NCI-H2171 (cell line): ENCODE results near the gene IDH3G.

Experiments
- DNase-seq: peaks from one replicate; lab custom pipeline; 2025; lab: John Stamatoyannopoulos, UW

The IDH3G gene

DNA sequence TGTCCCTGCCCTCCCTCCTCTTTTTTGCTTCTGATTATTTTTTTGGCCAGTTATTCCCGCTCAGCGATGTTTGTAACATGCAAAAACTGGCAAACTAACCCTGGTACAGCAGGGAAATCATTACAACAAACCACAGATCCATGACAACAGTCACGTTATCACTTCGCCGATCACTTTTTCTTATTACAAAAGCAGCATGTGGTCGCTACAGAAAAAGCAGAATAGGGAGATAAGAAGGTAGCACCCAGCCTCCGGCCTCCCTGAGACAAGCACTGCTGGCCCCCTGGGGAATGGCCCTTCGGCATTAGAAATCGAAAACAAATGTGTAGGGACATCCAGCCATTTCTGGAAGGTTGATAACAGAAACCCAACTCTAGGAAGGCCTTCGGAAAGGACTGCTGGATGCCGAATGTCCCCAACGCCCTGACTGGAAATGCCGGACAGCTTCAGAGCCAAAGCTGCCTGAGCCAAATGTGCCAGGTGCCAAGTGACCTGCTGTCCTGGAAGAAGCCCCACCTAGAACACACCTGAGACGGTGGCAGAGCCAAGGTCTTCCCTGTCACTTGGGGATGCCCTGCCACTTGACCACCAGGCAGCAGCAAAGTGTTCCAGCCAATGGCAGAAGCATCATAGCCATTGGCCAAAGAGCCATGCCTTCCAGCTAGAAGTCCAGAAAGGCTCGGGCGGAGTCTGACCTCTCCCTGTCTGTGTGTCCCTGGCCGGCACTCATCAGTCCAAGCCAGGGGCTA lies 2.9 kb downstream of the IDH3G start:
- DNase-seq: no peak

DNA sequence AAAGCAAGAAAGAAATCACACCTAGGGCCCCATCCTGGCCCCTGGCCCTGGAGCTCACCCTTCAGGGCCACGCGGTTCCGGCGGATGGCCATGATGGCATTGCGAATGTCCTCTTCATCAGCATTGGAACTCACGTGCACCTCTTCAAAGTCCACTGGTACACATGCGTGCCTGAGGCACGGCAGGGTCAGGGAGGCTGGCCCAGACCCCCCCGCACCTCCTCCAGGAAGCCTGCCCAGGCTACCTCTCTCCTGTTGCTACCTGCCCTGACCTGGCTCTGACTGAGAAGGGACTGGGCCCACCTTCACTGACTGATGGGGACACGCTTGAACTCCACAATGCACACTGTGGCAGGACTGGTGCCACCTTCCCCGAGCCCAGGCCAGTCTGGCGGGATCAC lies 4.5 kb downstream of the IDH3G start:
- DNase-seq: no peak

- DNase-seq: no peak
These were observed 7.5 kb downstream of the IDH3G start for GRCh38 chrX:153786669-153787068.

DNA sequence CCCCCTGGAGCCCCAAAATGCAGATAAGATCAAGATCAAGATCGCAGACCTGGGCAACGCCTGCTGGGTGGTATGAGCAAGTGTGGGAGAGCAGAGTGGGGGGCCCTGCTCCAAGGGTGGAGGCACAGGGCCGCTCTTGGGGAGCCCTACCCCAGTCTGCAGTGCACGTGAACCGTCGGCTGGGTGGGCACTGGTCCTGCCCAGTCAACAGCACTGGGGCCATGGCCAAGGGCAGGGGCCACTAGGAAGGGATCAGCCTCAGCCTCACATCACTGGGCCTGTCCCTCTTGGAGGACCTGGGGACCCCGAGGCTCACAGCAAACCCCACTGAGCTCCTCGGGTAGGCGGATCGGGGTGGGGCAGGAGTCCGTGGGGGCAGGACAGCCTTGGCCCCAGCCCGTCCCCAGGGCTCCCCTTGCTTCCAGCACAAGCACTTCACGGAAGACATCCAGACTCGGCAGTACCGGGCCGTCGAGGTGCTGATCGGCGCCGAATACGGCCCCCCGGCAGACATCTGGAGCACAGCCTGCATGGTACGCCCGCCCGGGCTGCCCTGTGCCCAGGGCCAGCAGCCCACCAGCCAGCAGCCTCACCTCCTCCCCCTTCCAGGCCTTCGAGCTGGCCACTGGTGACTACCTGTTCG lies 9.7 kb downstream of the IDH3G start:
- no peak for DNase-seq

DNA sequence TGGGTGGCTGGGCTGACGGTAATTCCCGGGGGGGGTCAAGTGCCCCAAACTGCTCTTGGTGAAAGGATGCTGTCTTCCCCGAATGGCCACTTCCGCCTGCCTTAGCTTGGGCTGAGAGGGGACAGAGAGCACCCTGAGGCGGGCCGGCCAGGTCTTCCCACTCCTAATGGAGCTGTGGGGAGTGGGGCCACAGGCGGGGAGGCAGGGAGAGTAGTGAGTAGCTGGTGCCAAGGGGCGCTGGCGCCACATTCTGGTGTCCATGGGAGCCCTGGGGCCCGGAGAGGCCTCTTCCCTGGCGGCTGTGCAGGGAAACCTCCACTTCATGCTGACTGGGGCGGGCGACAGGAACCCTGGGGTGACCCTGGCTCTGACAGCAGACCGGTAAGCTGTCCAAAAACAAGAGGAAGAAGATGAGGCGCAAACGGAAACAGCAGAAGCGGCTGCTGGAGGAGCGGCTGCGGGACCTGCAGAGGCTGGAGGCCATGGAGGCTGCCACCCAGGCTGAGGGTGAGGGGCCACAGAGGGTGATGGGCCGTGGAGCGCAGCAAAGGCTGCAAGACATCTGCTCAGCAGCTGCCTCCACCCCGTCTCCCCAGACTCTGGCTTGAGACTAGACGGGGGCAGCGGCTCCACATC lies 10.7 kb downstream of the IDH3G start:
- no peak for DNase-seq

- DNase-seq: no peak
These were observed 11.3 kb downstream of the IDH3G start for GRCh38 chrX:153782871-153783270.

GRCh38 chrX:153782313-153782712 lies 11.9 kb downstream of the IDH3G start:
- DNase-seq: no peak

DNA sequence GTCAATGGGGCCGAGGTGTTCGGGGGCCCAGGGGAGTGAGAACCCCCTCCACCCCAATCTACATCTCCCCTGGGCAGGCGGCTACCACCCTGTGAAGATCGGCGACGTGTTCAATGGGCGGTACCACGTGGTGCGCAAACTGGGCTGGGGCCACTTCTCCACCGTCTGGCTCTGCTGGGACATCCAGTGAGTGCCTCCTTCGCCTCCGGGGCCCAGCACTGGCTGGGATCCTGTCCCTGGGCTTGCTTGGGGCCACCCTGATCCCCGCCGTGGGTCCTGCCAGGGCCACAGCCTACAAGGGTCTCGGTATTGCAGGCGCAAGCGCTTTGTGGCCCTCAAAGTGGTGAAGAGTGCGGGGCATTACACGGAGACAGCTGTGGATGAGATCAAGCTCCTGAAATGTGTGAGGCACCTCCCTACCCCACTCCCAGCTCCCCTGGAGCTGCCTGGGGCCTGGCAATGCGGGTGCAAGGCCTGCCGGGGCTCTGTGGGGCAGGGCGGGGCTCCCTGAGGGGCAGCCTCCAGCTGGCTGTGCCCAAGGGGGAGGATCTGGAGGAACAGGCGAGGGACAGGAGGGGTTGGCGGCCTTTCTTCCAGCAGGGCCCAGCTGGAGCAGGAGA lies 12.6 kb downstream of the IDH3G start:
- peak; percentile 53 for DNase-seq

DNA sequence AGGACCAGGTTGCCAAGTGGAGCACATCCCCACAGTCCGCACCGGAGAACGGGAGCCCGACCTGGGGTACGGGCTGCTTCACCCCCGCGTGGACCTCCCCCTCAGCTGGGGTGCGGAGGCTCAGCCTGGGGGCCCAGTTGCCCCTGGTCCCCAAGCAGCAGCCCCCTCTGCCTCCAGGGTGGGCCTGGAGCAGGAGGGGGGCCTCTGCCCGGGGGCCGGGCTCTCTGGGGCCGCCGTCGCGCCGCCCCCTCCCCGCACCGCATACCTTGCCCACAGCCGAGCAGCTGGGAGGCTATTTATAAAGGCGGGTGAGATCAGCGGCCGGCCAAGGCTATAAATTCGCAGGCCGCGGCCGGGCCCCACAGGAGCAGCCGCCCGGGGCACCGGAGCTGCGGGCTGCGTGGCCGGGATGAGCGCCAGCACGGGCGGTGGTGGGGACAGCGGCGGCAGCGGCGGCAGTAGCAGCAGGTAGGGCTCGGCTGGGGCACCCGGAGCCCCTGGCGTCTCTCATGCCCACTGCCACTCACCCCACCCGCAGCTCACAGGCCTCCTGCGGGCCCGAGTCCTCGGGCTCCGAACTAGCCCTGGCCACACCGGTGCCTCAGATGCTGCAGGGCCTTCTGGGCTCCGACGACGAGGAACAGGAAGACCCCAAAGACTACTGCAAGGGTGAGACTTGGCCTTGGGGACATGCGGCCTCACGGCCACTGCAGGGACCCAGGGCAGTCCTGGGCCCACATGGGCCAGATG lies 13.3 kb downstream of the IDH3G start, which contains the start of gene SRPK3:
Gene SRPK3, plus strand, starts transcription at position 364 of the 750 bp plus-strand sequence. Its CDS starts 46 bp downstream, at position 410.
- no peak for DNase-seq

DNA sequence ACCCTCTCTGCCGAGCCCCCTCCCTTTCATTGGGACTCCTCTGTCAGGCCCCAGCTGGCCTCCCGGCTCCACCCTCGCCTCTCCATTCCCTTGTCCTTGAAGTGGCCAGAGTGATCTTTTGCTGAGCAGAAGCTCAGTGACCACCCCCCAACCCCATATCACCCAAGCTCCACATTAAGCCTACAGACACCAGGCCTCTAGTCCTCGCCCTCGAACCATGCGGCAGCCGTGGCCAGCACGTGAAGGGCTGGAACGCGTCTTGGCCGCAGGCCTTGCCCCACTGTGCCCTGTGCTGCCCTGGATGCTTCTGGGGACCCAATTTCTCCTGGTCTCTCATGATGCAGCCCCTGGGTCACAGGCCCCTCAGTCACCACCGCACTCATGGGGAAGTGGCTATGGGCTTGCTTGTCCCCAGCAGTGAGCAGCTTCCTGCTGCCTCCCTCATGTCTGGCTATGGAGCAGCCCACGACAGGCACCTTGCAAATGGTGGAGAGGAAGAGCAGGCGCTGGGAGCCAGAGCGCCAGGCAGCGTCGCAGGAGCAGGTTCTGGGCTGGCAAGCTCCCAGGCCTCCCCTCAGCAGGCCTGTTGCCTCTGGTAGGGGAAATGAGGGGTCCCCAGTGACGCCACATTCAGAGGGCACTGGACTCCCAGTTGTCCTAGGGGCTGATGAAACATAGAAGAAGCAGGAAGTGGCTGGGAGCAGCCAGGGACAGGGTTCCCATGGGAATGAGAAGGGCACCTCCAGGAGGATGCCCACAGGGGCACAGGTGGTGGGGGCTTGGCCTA lies 14.1 kb downstream of the IDH3G start:
- DNase-seq: no peak

DNA sequence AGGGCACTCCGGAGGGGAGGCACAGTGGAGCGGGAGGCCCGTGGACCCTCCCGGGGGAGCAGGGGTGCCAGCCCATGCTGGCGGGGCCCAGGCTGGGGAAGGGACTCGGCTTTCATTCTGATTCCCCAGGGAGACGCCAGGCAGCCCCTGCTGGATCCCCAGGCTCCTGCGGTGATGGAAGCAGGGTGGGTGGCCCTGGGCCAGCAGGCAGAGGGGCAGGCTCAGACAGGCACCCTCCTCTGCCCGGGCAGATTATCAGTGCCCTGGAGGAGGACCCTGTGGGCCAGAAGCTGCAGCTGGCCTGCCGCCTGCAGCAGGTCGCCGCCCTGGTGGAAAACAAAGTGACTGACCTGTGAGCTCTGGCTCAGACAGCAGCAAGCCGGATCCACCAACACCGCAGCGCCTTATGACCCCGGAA lies 15.5 kb downstream of the IDH3G start:
- DNase-seq: peak; percentile 66

- DNase-seq: no peak
These were observed 16.0 kb downstream of the IDH3G start for GRCh38 chrX:153778181-153778580.

DNA sequence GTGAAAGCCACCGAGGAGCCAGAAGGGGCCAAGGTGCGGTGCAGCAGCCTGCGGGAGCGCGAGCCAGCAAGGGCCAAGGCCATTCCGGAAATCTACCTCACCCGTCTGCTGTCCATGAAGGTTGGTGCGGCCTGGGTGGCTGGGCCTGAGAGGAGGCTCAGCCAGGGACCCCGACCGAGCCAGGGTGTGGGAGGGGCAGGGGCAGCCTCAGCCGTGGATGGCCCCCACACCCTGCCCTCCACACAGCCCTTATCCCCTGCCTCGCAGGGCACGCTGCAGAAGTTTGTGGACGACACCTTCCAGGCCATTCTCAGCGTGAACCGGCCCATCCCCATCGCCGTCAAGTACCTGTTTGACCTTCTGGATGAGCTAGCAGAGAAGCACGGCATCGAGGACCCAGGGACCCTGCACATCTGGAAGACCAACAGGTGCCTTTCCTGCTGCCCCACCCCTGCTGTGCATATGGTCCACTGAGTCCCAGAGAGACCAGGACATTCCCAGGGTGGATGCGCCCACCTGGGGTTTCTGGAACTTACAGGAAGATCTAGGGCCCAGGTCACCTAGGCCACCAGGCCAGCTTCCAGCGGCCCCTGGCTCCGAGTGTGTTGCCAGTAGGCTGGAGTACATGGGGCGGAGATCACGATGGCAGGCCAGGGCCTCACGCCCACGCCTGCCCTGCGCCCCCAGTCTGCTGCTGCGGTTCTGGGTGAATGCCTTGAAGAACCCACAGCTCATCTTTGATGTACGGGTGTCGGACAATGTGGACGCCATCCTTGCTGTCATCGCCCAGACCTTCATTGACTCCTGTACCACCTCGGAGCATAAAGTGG lies 16.7 kb downstream of the IDH3G start:
- DNase-seq: no peak

DNA sequence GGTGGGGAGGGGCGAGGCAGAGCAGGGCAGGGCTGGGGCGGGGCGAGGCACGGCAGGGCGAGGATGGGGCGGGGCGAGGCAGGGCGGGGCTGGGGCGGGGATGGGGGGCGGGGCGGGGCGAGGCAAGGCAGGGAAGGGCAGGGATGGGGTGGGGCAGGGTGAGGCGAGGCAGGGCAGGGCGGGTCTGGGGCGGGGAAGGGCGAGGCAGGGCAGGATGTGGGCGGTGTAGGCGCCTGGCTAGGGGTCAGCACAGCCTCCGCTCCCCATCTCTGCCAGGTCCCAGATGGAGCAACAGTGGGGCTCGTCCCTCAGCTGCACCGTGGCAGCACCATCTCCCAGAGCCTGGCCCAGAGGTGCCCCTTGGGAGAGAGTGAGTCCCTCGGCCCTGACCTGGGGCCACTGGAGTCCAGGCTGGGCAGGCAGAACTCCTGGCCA lies 17.5 kb downstream of the IDH3G start:
- DNase-seq: peak; percentile 37

- no peak for DNase-seq
These were observed 18.0 kb downstream of the IDH3G start for GRCh38 chrX:153776120-153776599.

- no peak for DNase-seq
These were observed 18.7 kb downstream of the IDH3G start for GRCh38 chrX:153775293-153776119.

DNA sequence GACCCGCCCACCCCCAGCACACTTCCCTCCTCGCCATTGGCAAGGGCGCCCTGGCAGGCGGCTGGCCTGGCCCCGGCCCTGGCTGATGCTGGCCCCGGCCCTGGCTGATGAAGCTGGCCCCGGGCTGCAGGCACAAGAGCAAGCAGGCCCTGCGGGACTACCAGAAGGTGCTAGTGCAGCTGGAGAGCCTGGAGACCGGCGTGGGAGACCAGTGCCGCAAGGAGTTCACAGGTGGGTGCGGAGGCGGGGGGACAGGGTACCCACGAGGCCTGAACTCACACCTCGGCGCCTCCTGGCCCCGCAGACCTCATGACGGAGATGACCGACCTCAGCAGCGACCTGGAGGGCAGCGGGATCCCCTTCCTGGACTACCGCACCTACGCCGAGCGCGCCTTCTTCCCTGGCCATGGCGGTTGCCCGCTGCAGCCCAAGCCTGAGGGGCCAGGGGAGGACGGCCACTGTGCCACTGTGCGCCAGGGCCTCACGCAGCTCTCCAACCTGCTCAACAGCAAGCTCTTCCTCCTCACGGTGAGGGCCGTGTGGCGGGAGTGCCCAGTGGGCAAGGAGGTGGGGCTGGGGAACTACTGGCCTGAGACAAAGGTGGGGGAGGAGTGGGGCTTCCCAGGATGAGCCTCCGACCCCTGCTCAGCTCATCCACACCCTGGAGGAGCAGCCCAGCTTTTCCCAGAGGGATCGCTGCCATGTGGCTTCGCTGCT lies 19.4 kb downstream of the IDH3G start:
- DNase-seq: no peak
